Osteoblast (primary cell): ENCODE measurements around the gene LGALS4. TPM values are rescaled to one million over a fixed set of nuclear protein-coding genes. Genes with fewer than 3 reads are reported as not detected.
"Not testable (repeated sequence)": the region's sequence is repeated elsewhere in the genome, so short reads cannot be mapped to it uniquely, and the experiment has no call there.

Experiments
- DNase-seq: peaks from one replicate; pipeline ENCODE4 v3.0.0; 2011; ENCODE audit warnings: low spot score, mixed read lengths; ENCODE audit not compliant: insufficient read length; ENCODE audit errors: missing footprints
- H2AFZ ChIP-seq: 2 replicates; pipeline ENCODE4 v1.6.0; 2011; ENCODE audit warnings: mild to moderate bottlenecking, low read length
- H3K27ac ChIP-seq: 2 replicates; pipeline ENCODE4 v1.5.1; 2011; ENCODE audit warnings: mild to moderate bottlenecking, low read depth, low read length, moderate library complexity
- H3K27me3 ChIP-seq: 2 replicates; pipeline ENCODE4 v1.6.0; 2012; ENCODE audit warnings: mild to moderate bottlenecking, control low read depth, inconsistent platforms, low read length, moderate library complexity; ENCODE audit not compliant: insufficient read depth
- H3K36me3 ChIP-seq: 2 replicates; pipeline ENCODE4 v1.5.1; 2011; ENCODE audit warnings: mild to moderate bottlenecking, low read length, control low read depth, moderate library complexity; ENCODE audit not compliant: insufficient read depth
- H3K4me1 ChIP-seq: 2 replicates; pipeline ENCODE4 v1.5.1; 2011; ENCODE audit warnings: mild to moderate bottlenecking, low read length, control low read depth, moderate library complexity; ENCODE audit not compliant: insufficient read depth
- H3K4me2 ChIP-seq: 2 replicates; pipeline ENCODE4 v1.6.0; 2011; ENCODE audit warnings: mild to moderate bottlenecking, low read length; ENCODE audit not compliant: insufficient read depth
- H3K4me3 ChIP-seq: fragments of 200-600 bp; sonication (generic); 3 replicates; pipeline ENCODE4 v1.5.1; 2012; ENCODE audit warnings: mild to moderate bottlenecking, low read length, inconsistent platforms; ENCODE audit not compliant: insufficient read depth
- H3K79me2 ChIP-seq: 2 replicates; pipeline ENCODE4 v1.6.0; 2012; ENCODE audit warnings: mild to moderate bottlenecking, low read length, control low read depth, inconsistent platforms; ENCODE audit not compliant: insufficient read depth
- H3K9me3 ChIP-seq: 2 replicates; pipeline ENCODE4 v1.5.1; 2011; ENCODE audit warnings: low read depth, low read length, control low read depth
- H4K20me1 ChIP-seq: 2 replicates; pipeline ENCODE4 v1.6.0; 2012; ENCODE audit warnings: mild to moderate bottlenecking, low read length, control low read depth; ENCODE audit not compliant: insufficient read depth
- total RNA-seq: library from RNA; depleted of rRNA; stranded (reverse); fragments of >200 nt; gene quantifications from 2 replicates; pipeline ENCODE4 v1.2.3, GENCODE V29; 2012
- TF ChIP-seq, protein P1 (sequence below): IDR thresholded peaks from 2 replicates; pipeline ENCODE4 v1.5.1; 2011; ENCODE audit warnings: mild to moderate bottlenecking, low read depth, low read length, moderate library complexity; ENCODE audit errors: extremely low read depth

Gene LGALS4
- total RNA-seq, 1 donor, result not detected

DNA sequence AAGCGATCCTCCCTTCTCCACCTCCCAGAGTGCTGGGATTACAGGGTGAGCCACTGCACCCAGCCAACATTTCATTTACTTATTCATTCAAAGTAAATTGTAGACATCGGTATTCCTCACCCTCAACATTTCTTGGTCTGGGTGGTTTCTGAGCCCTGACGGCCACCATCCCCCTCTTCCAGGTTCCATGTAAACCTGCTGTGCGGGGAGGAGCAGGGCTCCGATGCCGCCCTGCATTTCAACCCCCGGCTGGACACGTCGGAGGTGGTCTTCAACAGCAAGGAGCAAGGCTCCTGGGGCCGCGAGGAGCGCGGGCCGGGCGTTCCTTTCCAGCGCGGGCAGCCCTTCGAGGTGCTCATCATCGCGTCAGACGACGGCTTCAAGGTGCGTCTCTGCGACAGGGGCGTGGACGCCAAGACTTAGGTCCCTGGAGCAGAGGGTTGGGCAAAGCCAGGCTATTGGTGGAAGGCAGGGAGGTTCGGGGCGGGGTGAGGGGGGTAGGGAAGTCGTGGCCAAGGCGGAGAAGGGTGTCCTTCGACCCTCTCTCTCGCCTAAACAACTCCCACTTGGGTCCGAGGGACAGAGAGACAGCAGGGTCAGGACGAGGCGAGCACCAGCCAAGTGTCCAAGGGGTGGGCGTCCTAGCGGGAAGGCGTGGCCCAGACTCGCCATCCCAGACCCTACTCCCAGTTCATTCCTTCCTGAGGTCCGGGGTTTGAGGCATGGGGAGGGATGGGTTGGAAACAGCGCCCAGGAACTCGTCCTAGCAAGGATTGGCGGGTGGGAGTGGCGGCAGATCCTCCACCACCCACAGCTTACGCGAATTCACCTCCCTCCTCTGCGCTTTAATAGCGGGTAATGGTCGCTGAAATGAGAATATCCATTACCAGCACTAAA is 22.0 kb downstream of the LGALS4 start:
- not testable (repeated sequence) for H3K27me3 ChIP-seq, H3K4me1 ChIP-seq, H3K27ac ChIP-seq, H4K20me1 ChIP-seq, H3K9me3 ChIP-seq, H3K4me2 ChIP-seq, H3K79me2 ChIP-seq, H3K36me3 ChIP-seq, DNase-seq
- Histone ChIP-seq H2AFZ (peak overlapping the region; percentile 65), H3K4me3 (peak overlapping the region; percentile 47)

DNA sequence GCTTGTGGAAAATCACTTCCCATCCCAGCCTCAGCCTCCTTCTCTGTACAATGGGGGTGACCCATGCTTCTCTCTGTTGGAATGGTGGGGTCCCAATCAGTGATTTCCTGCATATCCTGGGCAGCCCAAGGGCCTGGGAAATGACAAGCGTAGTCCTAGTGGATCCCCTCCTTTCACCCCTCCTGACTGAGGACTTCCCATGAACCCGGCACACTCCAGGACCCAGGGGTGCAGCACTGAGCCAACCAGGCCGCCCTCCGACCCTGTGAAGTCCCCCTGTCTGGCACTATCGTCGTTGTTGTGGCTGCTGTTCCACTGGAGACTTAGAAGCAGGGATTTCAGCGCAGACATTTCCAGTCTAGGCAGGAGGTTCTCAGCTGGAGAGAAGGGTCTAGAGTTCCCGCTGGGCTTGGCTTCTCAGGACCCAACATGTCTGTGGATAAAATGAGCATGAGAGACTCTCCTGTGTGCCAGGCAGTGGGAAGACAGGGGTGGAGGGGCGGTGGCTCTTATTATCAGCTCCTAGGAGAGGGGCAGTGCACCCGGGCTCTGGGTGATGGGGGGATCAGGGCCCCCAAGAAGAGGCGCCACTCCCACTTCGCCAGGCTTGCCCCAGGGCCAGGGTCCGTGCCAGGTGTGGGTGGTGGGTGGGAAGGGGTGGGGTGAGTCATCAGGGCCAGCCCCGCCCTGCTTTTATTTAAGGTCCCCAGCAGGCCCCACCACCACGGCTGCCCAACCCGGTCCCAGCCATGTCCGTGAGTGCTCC is 24.1 kb downstream of the LGALS4 start, which contains the start of gene LGALS7B:
TSS of gene LGALS7B (plus strand) at position 723 of the 766 bp plus-strand sequence. CDS start at position 750, 27 bp downstream.
- TF ChIP-seq, protein P1, sequence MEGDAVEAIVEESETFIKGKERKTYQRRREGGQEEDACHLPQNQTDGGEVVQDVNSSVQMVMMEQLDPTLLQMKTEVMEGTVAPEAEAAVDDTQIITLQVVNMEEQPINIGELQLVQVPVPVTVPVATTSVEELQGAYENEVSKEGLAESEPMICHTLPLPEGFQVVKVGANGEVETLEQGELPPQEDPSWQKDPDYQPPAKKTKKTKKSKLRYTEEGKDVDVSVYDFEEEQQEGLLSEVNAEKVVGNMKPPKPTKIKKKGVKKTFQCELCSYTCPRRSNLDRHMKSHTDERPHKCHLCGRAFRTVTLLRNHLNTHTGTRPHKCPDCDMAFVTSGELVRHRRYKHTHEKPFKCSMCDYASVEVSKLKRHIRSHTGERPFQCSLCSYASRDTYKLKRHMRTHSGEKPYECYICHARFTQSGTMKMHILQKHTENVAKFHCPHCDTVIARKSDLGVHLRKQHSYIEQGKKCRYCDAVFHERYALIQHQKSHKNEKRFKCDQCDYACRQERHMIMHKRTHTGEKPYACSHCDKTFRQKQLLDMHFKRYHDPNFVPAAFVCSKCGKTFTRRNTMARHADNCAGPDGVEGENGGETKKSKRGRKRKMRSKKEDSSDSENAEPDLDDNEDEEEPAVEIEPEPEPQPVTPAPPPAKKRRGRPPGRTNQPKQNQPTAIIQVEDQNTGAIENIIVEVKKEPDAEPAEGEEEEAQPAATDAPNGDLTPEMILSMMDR, result no peak
- Histone ChIP-seq H3K4me3 (no peak within 1 kb of the TSS), H3K4me2 (no peak within 1 kb of the TSS), H3K36me3 (no peaks in the 10 kb centered on the region), H4K20me1 (no peaks in the 10 kb centered on the region), H3K27me3 (no peaks in the 10 kb centered on the region), H2AFZ (no peak within 1 kb of the TSS), H3K9me3 (no peaks in the 10 kb centered on the region), H3K79me2 (no peaks in the 10 kb centered on the region), H3K4me1 (no peaks in the 10 kb centered on the region), H3K27ac (no peak within 1 kb of the TSS)
- peak; percentile 56 for DNase-seq

DNA sequence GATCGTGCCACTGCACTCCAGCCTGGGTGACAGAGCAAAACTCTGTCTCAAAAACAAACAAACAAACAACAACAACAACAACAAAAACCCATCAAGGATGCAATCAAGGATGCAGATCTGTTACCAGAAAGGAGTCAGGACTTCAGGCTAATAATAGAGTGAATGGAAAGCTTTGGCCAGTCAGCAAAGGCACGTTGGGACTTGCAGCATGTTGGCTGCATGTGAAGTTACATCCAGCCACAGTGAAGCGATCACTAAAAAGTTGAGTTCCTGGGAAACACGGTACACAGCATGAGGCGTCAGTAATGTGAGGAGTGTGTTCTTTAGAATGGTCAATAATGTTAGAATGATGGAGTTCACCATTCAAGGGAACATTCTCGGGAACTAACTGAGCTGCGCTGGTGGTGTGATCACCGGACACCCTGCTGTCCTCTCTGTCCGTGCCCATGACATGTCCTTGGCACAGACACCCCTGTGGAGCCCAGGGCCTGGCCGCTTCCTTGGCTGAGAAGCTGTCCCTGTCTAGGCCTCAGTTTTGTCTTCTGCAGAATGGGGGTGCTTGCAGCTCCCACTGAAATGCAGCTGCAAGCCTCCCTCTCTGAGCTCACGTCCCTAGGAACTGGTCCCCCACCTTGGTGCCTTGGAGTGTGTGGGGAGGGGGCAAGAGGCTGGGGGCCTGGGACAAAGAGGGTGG is 26.0 kb downstream of the LGALS4 start:
- H4K20me1 ChIP-seq, result no peaks in the 10 kb centered on the region
- no peaks in the 10 kb centered on the region for H3K9me3 ChIP-seq
- no peaks in the 10 kb centered on the region for H3K4me1 ChIP-seq
- peak; percentile 45 for DNase-seq
- H2AFZ ChIP-seq, result no peak overlapping the region
- H3K79me2 ChIP-seq, result no peaks in the 10 kb centered on the region
- no peak overlapping the region for H3K4me3 ChIP-seq
- TF ChIP-seq, protein P1, result no peak
- no peak overlapping the region for H3K4me2 ChIP-seq
- H3K36me3 ChIP-seq, result no peaks in the 10 kb centered on the region
- H3K27ac ChIP-seq, result no peak overlapping the region
- H3K27me3 ChIP-seq, result no peaks in the 10 kb centered on the region

DNA sequence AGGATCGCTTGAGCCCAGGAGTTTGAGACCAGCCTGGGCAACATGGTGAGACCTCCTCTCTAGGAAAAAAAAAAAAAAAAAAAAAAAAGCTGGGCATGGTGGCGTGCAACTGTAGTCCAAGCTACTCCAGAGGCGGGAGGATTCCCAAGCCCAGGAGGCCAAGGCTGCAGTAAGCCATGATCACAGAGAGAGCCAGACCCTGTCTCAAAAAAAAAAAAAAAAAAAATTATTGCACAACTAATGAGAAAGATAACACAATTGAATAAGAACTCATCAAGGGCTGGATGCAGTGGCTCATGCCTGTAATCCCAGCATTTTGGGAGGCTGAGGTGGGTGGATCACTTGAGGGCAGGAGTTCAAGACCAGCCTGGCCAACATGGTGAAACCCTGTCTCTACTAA is 26.7 kb downstream of the LGALS4 start:
- H3K36me3 ChIP-seq, H3K4me3 ChIP-seq, H3K4me1 ChIP-seq, H2AFZ ChIP-seq, H3K27me3 ChIP-seq, H3K79me2 ChIP-seq, H3K9me3 ChIP-seq, DNase-seq, H3K4me2 ChIP-seq, H3K27ac ChIP-seq, H4K20me1 ChIP-seq: not testable (repeated sequence)
